Skeletal muscle tissue (tissue), 4 donors: ENCODE data around the gene MARCKSL1. TPM values are rescaled to one million over a fixed set of nuclear protein-coding genes. Genes with fewer than 3 reads are reported as not detected.
"Not testable (repeated sequence)": the region's sequence is repeated elsewhere in the genome, so short reads cannot be mapped to it uniquely, and the experiment has no call there.

ENCODE experiments used
- H3K27ac ChIP-seq: one replicate; pipeline ENCODE4 v1.7.0; 2013; ENCODE audit warnings: mild to moderate bottlenecking, low read depth, low read length, inconsistent platforms
- H3K27me3 ChIP-seq, 3 donors: one replicate each; pipeline ENCODE4 v1.7.0; 2013; ENCODE audit warnings: low read length in 3 of 3; ENCODE audit not compliant: control insufficient read depth in 3 of 3, insufficient read depth in 3 of 3
- H3K36me3 ChIP-seq, 3 donors: one replicate each; pipeline ENCODE4 v1.7.0; 2013; ENCODE audit warnings: low read length in 3 of 3; ENCODE audit not compliant: control insufficient read depth in 3 of 3, insufficient read depth in 3 of 3
- H3K4me1 ChIP-seq, 3 donors: one replicate each; pipeline ENCODE4 v1.7.0; 2013; ENCODE audit warnings: low read length in 3 of 3, mild to moderate bottlenecking in 3 of 3; ENCODE audit not compliant: control insufficient read depth in 3 of 3, insufficient read depth in 3 of 3
- H3K4me3 ChIP-seq, 3 donors: one replicate each; pipeline ENCODE4 v1.7.0; 2013; ENCODE audit warnings: low read length in 3 of 3
- H3K9ac ChIP-seq, 3 donors: one replicate each; pipeline ENCODE4 v1.7.0; 2013; ENCODE audit warnings: low read length in 3 of 3, mild to moderate bottlenecking in 3 of 3, moderate library complexity in 2 of 3, low read depth in 1 of 3
- H3K9me3 ChIP-seq, 3 donors: one replicate each; pipeline ENCODE4 v1.7.0; 2013; ENCODE audit warnings: low read length in 3 of 3; ENCODE audit not compliant: control insufficient read depth in 3 of 3
- total RNA-seq: library from RNA; depleted of rRNA; stranded (reverse); fragments of >200 nt; gene quantifications from one replicate; pipeline ENCODE4 v1.2.3, GENCODE V29; 2014
- donor health status: Osteomylitis.

MARCKSL1 gene
- total RNA-seq, 1 donor from 2014 or later, result 31.8 TPM

DNA sequence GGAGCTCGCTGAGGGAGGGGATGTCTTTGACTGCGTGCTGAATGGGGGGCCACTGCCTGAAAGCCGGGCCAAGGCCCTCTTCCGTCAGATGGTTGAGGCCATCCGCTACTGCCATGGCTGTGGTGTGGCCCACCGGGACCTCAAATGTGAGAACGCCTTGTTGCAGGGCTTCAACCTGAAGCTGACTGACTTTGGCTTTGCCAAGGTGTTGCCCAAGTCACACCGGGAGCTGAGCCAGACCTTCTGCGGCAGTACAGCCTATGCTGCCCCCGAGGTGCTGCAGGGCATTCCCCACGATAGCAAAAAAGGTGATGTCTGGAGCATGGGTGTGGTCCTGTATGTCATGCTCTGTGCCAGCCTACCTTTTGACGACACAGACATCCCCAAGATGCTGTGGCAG, 27.7 kb upstream of the MARCKSL1 start:
- peaks cover 9 to 19% (median 10%) of the 10 kb centered on the region in 3 donors for H3K4me1 ChIP-seq
- H3K36me3 ChIP-seq, result peaks cover 37 to 50% (median 49%) of the 10 kb centered on the region in 3 donors
- H3K27ac ChIP-seq, result no peak overlapping the region
- H3K9ac ChIP-seq, result no peak overlapping the region
- H3K9me3 ChIP-seq, result no peaks in the 10 kb centered on the region
- no peak overlapping the region for H3K4me3 ChIP-seq
- H3K27me3 ChIP-seq, result no peaks in the 10 kb centered on the region

DNA sequence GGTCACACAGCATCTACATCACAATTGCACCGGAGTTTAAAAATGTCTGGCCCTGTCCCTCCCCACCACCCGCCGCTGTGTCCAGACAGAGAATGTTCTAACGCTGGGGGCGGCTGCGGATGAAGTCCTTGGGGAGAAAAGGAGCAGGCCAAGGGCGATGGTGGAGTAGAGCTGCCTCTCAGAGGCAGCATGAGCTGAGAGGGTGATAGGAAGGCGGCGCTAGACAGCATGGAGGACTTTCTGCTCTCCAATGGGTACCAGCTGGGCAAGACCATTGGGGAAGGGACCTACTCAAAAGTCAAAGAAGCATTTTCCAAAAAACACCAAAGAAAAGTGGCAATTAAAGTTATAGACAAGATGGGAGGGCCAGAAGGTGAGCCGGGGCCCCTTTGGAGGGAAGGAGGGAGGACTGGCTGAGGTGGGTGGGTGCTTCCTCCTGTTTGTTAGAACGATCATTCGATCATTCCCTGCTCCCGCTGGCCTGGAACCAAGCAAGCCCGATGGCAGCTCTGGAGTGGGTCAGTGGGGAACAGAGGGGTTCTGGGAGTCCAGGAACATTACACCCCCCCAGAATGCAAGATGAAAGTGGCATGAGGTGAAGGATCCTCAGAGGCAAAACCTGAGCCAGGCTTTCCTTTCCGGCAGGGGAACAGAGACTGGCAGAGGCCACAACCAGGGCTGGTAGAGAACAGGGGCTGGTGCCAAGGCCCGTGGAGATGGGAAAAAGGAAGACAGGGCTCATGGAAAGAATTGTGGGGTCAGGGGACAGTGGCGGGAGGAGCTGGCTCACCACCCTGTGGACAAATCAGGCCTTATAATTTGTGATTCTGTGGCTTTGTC, 26.7 kb upstream of the MARCKSL1 start, which contains the start of the genes FAM229A and TSSK3:
TSS of gene FAM229A (minus strand) at position 12 of the 840 bp plus-strand sequence. CDS start 394 bp downstream, outside the sequence.
TSS of gene TSSK3 (plus strand) at position 66 of the 840 bp plus-strand sequence. CDS start at position 229, 163 bp downstream.
- no peak within 1 kb of the TSS for H3K27ac ChIP-seq
- peak within 1 kb of the TSS in 2 of 3 donors; percentile 43 to 60 for H3K4me3 ChIP-seq
- no peaks in the 10 kb centered on the region for H3K27me3 ChIP-seq
- H3K9ac ChIP-seq, result peak within 1 kb of the TSS in 2 of 3 donors; percentile 6 to 72
- H3K36me3 ChIP-seq, result peaks cover 29 to 40% (median 40%) of the 10 kb centered on the region in 3 donors
- H3K4me1 ChIP-seq, result peaks cover 9 to 19% (median 10%) of the 10 kb centered on the region in 3 donors
- H3K9me3 ChIP-seq, result no peaks in the 10 kb centered on the region

GRCh38 chr1:32361674-32362473, 25.8 kb upstream of the MARCKSL1 start:
- H3K4me1 ChIP-seq, result peaks cover 9 to 19% (median 10%) of the 10 kb centered on the region in 3 donors
- H3K36me3 ChIP-seq, result peaks cover 21 to 32% (median 32%) of the 10 kb centered on the region in 3 donors
- H3K9ac ChIP-seq, result peak overlapping the region in 2 of 3 donors; percentile 6 to 72
- H3K4me3 ChIP-seq, result peak overlapping the region in 2 of 3 donors; percentile 43 to 60
- H3K9me3 ChIP-seq, result no peaks in the 10 kb centered on the region
- H3K27ac ChIP-seq, result no peak overlapping the region
- no peaks in the 10 kb centered on the region for H3K27me3 ChIP-seq

- Histone ChIP-seq H3K27ac (no peak overlapping the region), H3K4me3 (peak overlapping the region in 1 of 3 donors; percentile 13)
Observed at GRCh38 chr1:32361308-32361673, 25.3 kb upstream of the MARCKSL1 start.

DNA sequence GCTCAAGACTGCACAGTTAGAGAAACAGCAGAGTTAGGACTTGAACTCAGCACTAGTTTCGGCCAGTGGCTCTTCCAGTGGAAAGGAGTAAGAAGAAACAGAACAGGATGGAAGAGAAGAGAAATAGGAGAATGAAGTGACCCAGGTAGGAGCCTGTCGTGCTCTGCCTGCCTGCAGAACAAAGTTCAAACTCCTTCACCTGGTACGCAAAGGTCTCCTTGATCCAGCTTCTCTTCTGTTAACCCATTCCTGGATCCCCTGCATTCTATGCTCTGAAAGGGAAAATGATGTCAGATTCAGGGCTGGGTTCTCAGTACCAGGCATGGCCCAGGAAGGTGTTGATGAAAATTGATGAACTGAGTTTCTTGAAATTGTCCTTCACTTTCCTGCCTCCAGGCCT, 22.4 kb upstream of the MARCKSL1 start:
- H3K36me3 ChIP-seq, result peaks cover 4 to 12% (median 11%) of the 10 kb centered on the region in 3 donors
- H3K27ac ChIP-seq, result no peak overlapping the region
- H3K9me3 ChIP-seq, result no peaks in the 10 kb centered on the region
- no peak overlapping the region for H3K4me3 ChIP-seq
- peaks cover 16 to 26% (median 17%) of the 10 kb centered on the region in 3 donors for H3K4me1 ChIP-seq
- no peak overlapping the region for H3K9ac ChIP-seq
- H3K27me3 ChIP-seq, result no peaks in the 10 kb centered on the region

More at GRCh38 chr1:32361308-32361673, 25.3 kb upstream of the MARCKSL1 start:
- H3K9ac ChIP-seq, result no peak overlapping the region
- H3K27me3 ChIP-seq, result no peaks in the 10 kb centered on the region
- no peaks in the 10 kb centered on the region for H3K9me3 ChIP-seq
- H3K4me1 ChIP-seq, result peaks cover 9 to 19% (median 10%) of the 10 kb centered on the region in 3 donors
- H3K36me3 ChIP-seq, result peaks cover 16 to 26% (median 26%) of the 10 kb centered on the region in 3 donors

GRCh38 chr1:32357614-32358013, 21.6 kb upstream of the MARCKSL1 start:
- peaks cover 23 to 30% (median 26%) of the 10 kb centered on the region in 3 donors for H3K4me1 ChIP-seq
- no peaks in the 10 kb centered on the region for H3K27me3 ChIP-seq
- H3K36me3 ChIP-seq, result peaks cover 4 to 6% (median 6%) of the 10 kb centered on the region in 3 donors
- no peak overlapping the region for H3K4me3 ChIP-seq
- no peak overlapping the region for H3K27ac ChIP-seq
- H3K9ac ChIP-seq, result no peak overlapping the region
- no peaks in the 10 kb centered on the region for H3K9me3 ChIP-seq

GRCh38 chr1:32356478-32356877, 20.4 kb upstream of the MARCKSL1 start:
- no peaks in the 10 kb centered on the region for H3K9me3 ChIP-seq
- no peak overlapping the region for H3K9ac ChIP-seq
- peaks cover 4 to 6% (median 6%) of the 10 kb centered on the region in 3 donors for H3K36me3 ChIP-seq
- H3K4me1 ChIP-seq, result peaks cover 24 to 31% (median 24%) of the 10 kb centered on the region in 3 donors
- H3K4me3 ChIP-seq, result no peak overlapping the region
- no peaks in the 10 kb centered on the region for H3K27me3 ChIP-seq
- no peak overlapping the region for H3K27ac ChIP-seq

- not testable (repeated sequence) for H3K27me3 ChIP-seq, H3K9ac ChIP-seq, H3K27ac ChIP-seq, H3K4me3 ChIP-seq, H3K9me3 ChIP-seq, H3K36me3 ChIP-seq
- H3K4me1 ChIP-seq, result peaks cover 24 to 27% (median 24%) of the 10 kb centered on the region in 3 donors
Observed at GRCh38 chr1:32355778-32356177, 19.7 kb upstream of the MARCKSL1 start.

- Histone ChIP-seq H3K9ac (no peak overlapping the region), H3K4me1 (peaks cover 29 to 41% (median 29%) of the 10 kb centered on the region in 3 donors), H3K4me3 (no peak overlapping the region), H3K36me3 (peaks cover 4 to 6% (median 6%) of the 10 kb centered on the region in 3 donors), H3K27ac (no peak overlapping the region), H3K27me3 (no peaks in the 10 kb centered on the region), H3K9me3 (no peaks in the 10 kb centered on the region)
Observed at GRCh38 chr1:32353886-32354570, 18.0 kb upstream of the MARCKSL1 start.
